PC-3 (cell line): ENCODE data around the gene GRK3.

Experiments used
- EZH2 ChIP-seq: fragments of 300-600 bp; sonication (generic); IDR thresholded peaks from one replicate; pipeline ENCODE4 v1.6.1; 2017; ENCODE audit warnings: antibody characterized with exemption, mild to moderate bottlenecking, low read length; ENCODE audit not compliant: unreplicated experiment
- TF ChIP-seq, protein P1 (sequence below): fragments of 300-600 bp; sonication (generic); conservative IDR thresholded peaks from 2 replicates; pipeline ENCODE4 v1.5.1; 2017; ENCODE audit warnings: antibody characterized with exemption, low read depth, mild to moderate bottlenecking, low read length

- TF ChIP-seq, protein P1, sequence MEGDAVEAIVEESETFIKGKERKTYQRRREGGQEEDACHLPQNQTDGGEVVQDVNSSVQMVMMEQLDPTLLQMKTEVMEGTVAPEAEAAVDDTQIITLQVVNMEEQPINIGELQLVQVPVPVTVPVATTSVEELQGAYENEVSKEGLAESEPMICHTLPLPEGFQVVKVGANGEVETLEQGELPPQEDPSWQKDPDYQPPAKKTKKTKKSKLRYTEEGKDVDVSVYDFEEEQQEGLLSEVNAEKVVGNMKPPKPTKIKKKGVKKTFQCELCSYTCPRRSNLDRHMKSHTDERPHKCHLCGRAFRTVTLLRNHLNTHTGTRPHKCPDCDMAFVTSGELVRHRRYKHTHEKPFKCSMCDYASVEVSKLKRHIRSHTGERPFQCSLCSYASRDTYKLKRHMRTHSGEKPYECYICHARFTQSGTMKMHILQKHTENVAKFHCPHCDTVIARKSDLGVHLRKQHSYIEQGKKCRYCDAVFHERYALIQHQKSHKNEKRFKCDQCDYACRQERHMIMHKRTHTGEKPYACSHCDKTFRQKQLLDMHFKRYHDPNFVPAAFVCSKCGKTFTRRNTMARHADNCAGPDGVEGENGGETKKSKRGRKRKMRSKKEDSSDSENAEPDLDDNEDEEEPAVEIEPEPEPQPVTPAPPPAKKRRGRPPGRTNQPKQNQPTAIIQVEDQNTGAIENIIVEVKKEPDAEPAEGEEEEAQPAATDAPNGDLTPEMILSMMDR, result no peak
- TF ChIP-seq EZH2, result no peak
Measured at GRCh38 chr22:25766418-25766817, 201.9 kb downstream of the GRK3 start.
